ENCODE results near the gene CADPS2.

- TF ChIP-seq CTCF (IDR thresholded peaks at IDR 0.05; ENCODE audit: low read depth, low read length, missing input control) (peak; percentile 52), YY1 (IDR thresholded peaks at IDR 0.05) (no peak), RAD21 (IDR thresholded peaks at IDR 0.05) (peak; percentile 79 to 87)
Measured at GRCh38 chr7:122803323-122803722, 82.9 kb downstream of the CADPS2 start.

Data from liver (tissue), 3 donors.